ENCODE results near the gene SKIDA1.

SKIDA1 gene

GRCh38 chr10:21473135-21473534, 52.3 kb downstream of the SKIDA1 start:
- Histone ChIP-seq H3K4me1 (ENCODE audit: insufficient read depth, low read length) (peaks cover 5% of the 10 kb centered on the region; the same call in 1 of the 2 replicates), H3K9ac (ENCODE audit: low read depth, low read length) (no peak overlapping the region), H3K9me3 (ENCODE audit: control insufficient read depth, insufficient read depth, low read length) (no peaks in the 10 kb centered on the region), H3K36me3 (ENCODE audit: insufficient read depth, low read length) (no peaks in the 10 kb centered on the region)

- no peaks in the 10 kb centered on the region for H3K9me3 ChIP-seq (ENCODE audit: control insufficient read depth, insufficient read depth, low read length)
- peaks cover 2% of the 10 kb centered on the region; the same call in 1 of the 2 replicates for H3K4me1 ChIP-seq (ENCODE audit: insufficient read depth, low read length)
- H3K36me3 ChIP-seq (ENCODE audit: insufficient read depth, low read length), result no peaks in the 10 kb centered on the region
- no peak overlapping the region for H3K9ac ChIP-seq (ENCODE audit: low read depth, low read length)
These were observed 57.4 kb downstream of the SKIDA1 start for GRCh38 chr10:21468086-21468485.

- 0 out of 2 replicates have a peak, but pooled peaks cover 2% of the 10 kb centered on the region for H3K4me1 ChIP-seq (ENCODE audit: insufficient read depth, low read length)
- no peak overlapping the region for H3K9ac ChIP-seq (ENCODE audit: low read depth, low read length)
- no peaks in the 10 kb centered on the region for H3K36me3 ChIP-seq (ENCODE audit: insufficient read depth, low read length)
- H3K9me3 ChIP-seq (ENCODE audit: control insufficient read depth, insufficient read depth, low read length), result no peaks in the 10 kb centered on the region
These were observed 57.8 kb downstream of the SKIDA1 start for GRCh38 chr10:21467633-21468032.

GRCh38 chr10:21464134-21464533, 61.3 kb downstream of the SKIDA1 start:
- no peaks in the 10 kb centered on the region for H3K36me3 ChIP-seq (ENCODE audit: insufficient read depth, low read length)
- H3K9me3 ChIP-seq (ENCODE audit: control insufficient read depth, insufficient read depth, low read length), result no peaks in the 10 kb centered on the region
- H3K9ac ChIP-seq (ENCODE audit: low read depth, low read length), result no peak overlapping the region
- H3K4me1 ChIP-seq (ENCODE audit: insufficient read depth, low read length), result no peaks in the 10 kb centered on the region
